Prostate gland (tissue), 2 donors: ENCODE results near the gene EXOSC2.

Experiments used
- CTCF ChIP-seq, 4 experiments: fragments of 200-600 bp in 2 of 4; fragments of 450-650 bp in 2 of 4; sonication (generic) in 2 of 4; IDR thresholded peaks; 1 replicate in 3 of 4; 2 replicates in 1 of 4; pipeline ENCODE4 v1.5.1; 2016 to 2019; ENCODE audit warnings: antibody characterized with exemption in 4 of 4, mild to moderate bottlenecking in 2 of 4, moderate library complexity in 2 of 4
- POLR2A ChIP-seq: fragments of 450-650 bp; IDR thresholded peaks from one replicate; pipeline ENCODE4 v1.6.1; 2016; ENCODE audit warnings: antibody characterized with exemption, mild to moderate bottlenecking
- POLR2AphosphoS5 ChIP-seq: sonication (generic); formaldehyde crosslinking; IDR thresholded peaks from one replicate; pipeline ENCODE4 v1.6.1; 2017; ENCODE audit warnings: antibody characterized with exemption

- TF ChIP-seq POLR2A (no peak), CTCF (IDR thresholded peaks at IDR 0.05) (no peak), POLR2AphosphoS5 (no peak)
Measured at GRCh38 chr9:130680836-130681768, 12.5 kb upstream of the EXOSC2 start.
